ENCODE measurements around the gene SIAH1.

- TF ChIP-seq CTCF (IDR thresholded peaks at IDR 0.05): no peak
- TF ChIP-seq ZFX (IDR thresholded peaks at IDR 0.05; ENCODE audit: borderline replicate concordance): no peak
Measured at GRCh38 chr16:48347980-48348379, 37.2 kb downstream of the SIAH1 start.
